OCI-LY3 (cell line): Measurements from ENCODE around the gene TMEM125.

Source experiments
- H2AFZ ChIP-seq: fragments of 200-600, 300-600 bp; shearing (Covaris generic); 2 replicates; pipeline ENCODE4 v1.6.0; 2014; ENCODE audit warnings: antibody characterized with exemption, low read depth, low read length
- H3K27ac ChIP-seq: fragments of 200-600, 300-600 bp; sonication (generic); 2 replicates; pipeline ENCODE4 v1.5.1; 2014; ENCODE audit warnings: mild to moderate bottlenecking, low read length, moderate library complexity, mixed read lengths
- H3K27me3 ChIP-seq: fragments of 200-600, 300-600 bp; sonication (generic); 2 replicates; pipeline ENCODE4 v1.6.1; 2014; ENCODE audit warnings: low read depth, low read length, mixed read lengths
- H3K36me3 ChIP-seq: fragments of 200-600, 300-600 bp; sonication (generic); replicated peaks from 2 replicates; pipeline ENCODE3; 2014; ENCODE audit warnings: low read depth, low read length, mixed read lengths
- H3K4me1 ChIP-seq: fragments of 300-600, 200-600 bp; sonication (generic); 2 replicates; pipeline ENCODE4 v1.6.1; 2014; ENCODE audit warnings: low read length, mixed read lengths
- H3K4me2 ChIP-seq: fragments of 200-600, 300-600 bp; sonication (generic); 2 replicates; pipeline ENCODE4 v1.6.1; 2014; ENCODE audit warnings: low read length, mixed read lengths
- H3K4me3 ChIP-seq: fragments of 300-600, 200-600 bp; sonication (generic); 2 replicates; pipeline ENCODE4 v1.5.1; 2014; ENCODE audit warnings: antibody characterized with exemption, mild to moderate bottlenecking, low read length, moderate library complexity
- H3K79me2 ChIP-seq: fragments of 300-600, 200-600 bp; shearing (Covaris generic); 2 replicates; pipeline ENCODE4 v1.6.1; 2014; ENCODE audit warnings: mild to moderate bottlenecking, low read length, mixed read lengths
- H3K9ac ChIP-seq: fragments of 300-600, 200-600 bp; shearing (Covaris generic); 2 replicates; pipeline ENCODE4 v1.6.0; 2014; ENCODE audit warnings: mild to moderate bottlenecking, low read length, moderate library complexity
- H3K9me3 ChIP-seq: fragments of 200-600, 300-600 bp; shearing (Covaris generic); 2 replicates; pipeline ENCODE4 v1.6.1; 2014; ENCODE audit warnings: low read length, mixed read lengths; ENCODE audit not compliant: insufficient read depth
- H4K20me1 ChIP-seq: fragments of 200-600, 300-600 bp; sonication (generic); 2 replicates; pipeline ENCODE4 v1.6.1; 2016; ENCODE audit warnings: low read length, mixed read lengths; ENCODE audit not compliant: insufficient read depth
- CTCF ChIP-seq: fragments of 200-600, 300-600 bp; sonication (generic); IDR thresholded peaks from 2 replicates; pipeline ENCODE4 v1.5.1; 2014; ENCODE audit warnings: antibody characterized with exemption, low read length, low read depth
- EZH2phosphoT487 ChIP-seq: fragments of 200-600 bp; shearing (Covaris generic); IDR thresholded peaks from 2 replicates; pipeline ENCODE4 v1.6.1; 2018; ENCODE audit warnings: antibody characterized with exemption, mixed run types, low read depth

The TMEM125 gene

GRCh38 chr1:43258370-43258769 lies 11.4 kb upstream of the TMEM125 start:
- Histone ChIP-seq H4K20me1 (no peaks in the 10 kb centered on the region), H3K79me2 (no peaks in the 10 kb centered on the region), H3K36me3 (no peaks in the 10 kb centered on the region), H3K4me3 (no peak overlapping the region), H3K9me3 (no peaks in the 10 kb centered on the region), H3K27ac (no peak overlapping the region), H3K27me3 (no peaks in the 10 kb centered on the region), H2AFZ (no peak overlapping the region), H3K4me1 (no peaks in the 10 kb centered on the region), H3K9ac (no peak overlapping the region), H3K4me2 (no peak overlapping the region)
- TF ChIP-seq CTCF (no peak), EZH2phosphoT487 (no peak)

- no peak overlapping the region for H3K4me2 ChIP-seq
- H3K36me3 ChIP-seq: no peaks in the 10 kb centered on the region
- H3K4me1 ChIP-seq: no peaks in the 10 kb centered on the region
- no peaks in the 10 kb centered on the region for H4K20me1 ChIP-seq
- no peak overlapping the region for H3K4me3 ChIP-seq
- no peak overlapping the region for H3K27ac ChIP-seq
- no peaks in the 10 kb centered on the region for H3K27me3 ChIP-seq
- no peaks in the 10 kb centered on the region for H3K9me3 ChIP-seq
- no peak overlapping the region for H2AFZ ChIP-seq
- TF ChIP-seq CTCF (no peak), EZH2phosphoT487 (no peak)
- H3K9ac ChIP-seq: no peak overlapping the region
- H3K79me2 ChIP-seq: no peaks in the 10 kb centered on the region
These were observed 4.4 kb upstream of the TMEM125 start for GRCh38 chr1:43265431-43265830.

- Histone ChIP-seq H3K27me3 (no peaks in the 10 kb centered on the region), H3K27ac (no peak overlapping the region), H3K9me3 (no peaks in the 10 kb centered on the region), H3K4me2 (no peak overlapping the region), H3K9ac (no peak overlapping the region), H3K79me2 (no peaks in the 10 kb centered on the region), H2AFZ (no peak overlapping the region), H3K4me1 (no peaks in the 10 kb centered on the region), H4K20me1 (no peaks in the 10 kb centered on the region), H3K36me3 (no peaks in the 10 kb centered on the region), H3K4me3 (no peak overlapping the region)
- TF ChIP-seq CTCF (no peak), EZH2phosphoT487 (no peak)
These were observed 2.9 kb upstream of the TMEM125 start for GRCh38 chr1:43266881-43267280.

GRCh38 chr1:43267291-43267805 lies 2.4 kb upstream of the TMEM125 start:
- H3K4me1 ChIP-seq: no peaks in the 10 kb centered on the region
- no peak overlapping the region for H3K27ac ChIP-seq
- no peak overlapping the region for H2AFZ ChIP-seq
- no peaks in the 10 kb centered on the region for H4K20me1 ChIP-seq
- no peaks in the 10 kb centered on the region for H3K9me3 ChIP-seq
- no peaks in the 10 kb centered on the region for H3K36me3 ChIP-seq
- H3K4me3 ChIP-seq: no peak overlapping the region
- no peak overlapping the region for H3K4me2 ChIP-seq
- no peak for TF ChIP-seq CTCF
- no peak for TF ChIP-seq EZH2phosphoT487
- no peaks in the 10 kb centered on the region for H3K27me3 ChIP-seq
- H3K79me2 ChIP-seq: no peaks in the 10 kb centered on the region
- H3K9ac ChIP-seq: no peak overlapping the region
